HCT116 (cell line): ENCODE data around the gene PACS2. TPM values are rescaled to one million over a fixed set of nuclear protein-coding genes. Genes with fewer than 3 reads are reported as not detected.

Experiments used
- ATAC-seq: fragments of 200-7000 bp; cut with Tn5 transposase; 2 replicates; pipeline ENCODE4 v1.9.1; 2020; ENCODE audit warnings: mild to moderate bottlenecking, moderate library complexity
- BruUV-seq: library from RNA; stranded (reverse); fragments of 400-500 nt; replicated peaks from 2 replicates; lab custom pipeline; 2021; lab: Mats Ljungman, UMichigan
- CTCF ChIA-PET: fragments of 300-600 bp; sonication (Branson Sonifier 250); formaldehyde crosslinking; loops from one replicate; lab custom pipeline; 2021; ENCODE audit warnings: antibody characterized with exemption; lab: Charles Lee
- POLR2A ChIA-PET: fragments of 300-600, 350-600 bp; sonication (Branson Sonifier 250); formaldehyde crosslinking; loops from one replicate; lab custom pipeline; 2021; ENCODE audit warnings: antibody characterized with exemption; lab: Charles Lee
- RAD21 ChIA-PET, 2 experiments: fragments of 300-600 bp; sonication (Branson Sonifier 250); formaldehyde crosslinking; loops; one replicate each; lab custom pipeline; 2023; ENCODE audit warnings: low total read pairs in 2 of 2; ENCODE audit not compliant: uncharacterized antibody in 2 of 2, unreplicated experiment in 2 of 2, low non-redundant PET in 1 of 2; lab: Charles Lee
- DNase-seq: peaks from one replicate; pipeline ENCODE4 v3.0.0-alpha.2; 2010; ENCODE audit warnings: low read depth, low spot score
- H2AFZ ChIP-seq: fragments of 200-600 bp; shearing (Covaris generic), sonication (generic); 2 replicates; pipeline ENCODE4 v1.6.1; 2017; ENCODE audit warnings: low read depth, mixed run types, mixed read lengths, antibody characterized with exemption, low read length; ENCODE audit not compliant: poor library complexity, severe bottlenecking
- H3K27ac ChIP-seq: 2 replicates; pipeline ENCODE4 v1.5.1; 2012; ENCODE audit warnings: low read depth, low read length
- H3K27me3 ChIP-seq: fragments of 200-600 bp; sonication (generic); 2 replicates; pipeline ENCODE4 v1.6.1; 2016; ENCODE audit warnings: mixed run types, low read length, mixed read lengths; ENCODE audit not compliant: insufficient read depth
- H3K36me3 ChIP-seq, 2 experiments: fragments of 200-500 bp in 1 of 2; fragments of 200-600 bp in 1 of 2; sonication (Bioruptor generic) in 1 of 2; sonication (generic) in 1 of 2; 2 replicates each; pipeline versions ENCODE4 v1.5.1 to v1.6.1; 2014 to 2016; ENCODE audit warnings: low read length in 2 of 2, inconsistent platforms in 1 of 2, mixed read lengths in 1 of 2, mixed run types in 1 of 2; ENCODE audit not compliant: insufficient read depth in 2 of 2, control insufficient read depth in 1 of 2
- H3K4me1 ChIP-seq, 2 experiments: fragments of 200-600 bp in 1 of 2; sonication (generic) in 1 of 2; 2 replicates each; pipeline versions ENCODE4 v1.5.1 to v1.6.1; 2012 to 2017; ENCODE audit warnings: low read length in 2 of 2, inconsistent platforms in 1 of 2, mild to moderate bottlenecking in 1 of 2, mixed read lengths in 1 of 2, mixed run types in 1 of 2, moderate library complexity in 1 of 2; ENCODE audit not compliant: insufficient read depth in 2 of 2, control insufficient read depth in 1 of 2
- H3K4me2 ChIP-seq: fragments of 200-600 bp; sonication (generic); 2 replicates; pipeline ENCODE4 v1.6.1; 2017; ENCODE audit warnings: mixed run types, low read length, mixed read lengths
- H3K4me3 ChIP-seq, 2 experiments: fragments of 200-600 bp in 1 of 2; sonication (generic) in 1 of 2; replicated peaks in 1 of 2; 2 replicates each; pipeline ENCODE4 v1.5.1; 2011 to 2016; ENCODE audit warnings: low read length in 2 of 2, control low read depth in 1 of 2, low read depth in 1 of 2, mild to moderate bottlenecking in 1 of 2, mixed read lengths in 1 of 2, mixed run types in 1 of 2
- H3K79me2 ChIP-seq: fragments of 200-600 bp; sonication (generic); 2 replicates; pipeline ENCODE4 v1.6.1; 2017; ENCODE audit warnings: mild to moderate bottlenecking, mixed run types, low read length, moderate library complexity, mixed read lengths; ENCODE audit not compliant: insufficient read depth
- H3K9ac ChIP-seq: fragments of 200-600 bp; sonication (generic); 2 replicates; pipeline ENCODE4 v1.6.1; 2016; ENCODE audit warnings: low read length, mixed read lengths
- H3K9me2 ChIP-seq: fragments of 200-600 bp; sonication (generic), shearing (Covaris generic); 2 replicates; pipeline ENCODE4 v1.6.1; 2017; ENCODE audit warnings: mixed run types, mild to moderate bottlenecking, moderate library complexity; ENCODE audit not compliant: insufficient read depth
- H3K9me3 ChIP-seq, 2 experiments: fragments of 200-500 bp in 1 of 2; fragments of 200-600 bp in 1 of 2; sonication (Bioruptor generic) in 1 of 2; sonication (generic) in 1 of 2; 2 replicates each; pipeline ENCODE4 v1.6.1; 2014 to 2017; ENCODE audit warnings: low read length in 2 of 2, mixed read lengths in 2 of 2, inconsistent platforms in 1 of 2, low read depth in 1 of 2, mild to moderate bottlenecking in 1 of 2, mixed run types in 1 of 2, moderate library complexity in 1 of 2; ENCODE audit not compliant: control insufficient read depth in 1 of 2, insufficient read depth in 1 of 2
- H4K20me1 ChIP-seq: fragments of 200-600 bp; sonication (generic), shearing (Covaris generic); 2 replicates; pipeline ENCODE4 v1.6.1; 2017; ENCODE audit warnings: mixed run types, mild to moderate bottlenecking, moderate library complexity; ENCODE audit not compliant: insufficient read depth
- CBX3 ChIP-seq: IDR thresholded peaks from 2 replicates; pipeline ENCODE4 v1.6.1; 2012; ENCODE audit warnings: low read depth
- CEBPB ChIP-seq: IDR thresholded peaks from 2 replicates; pipeline ENCODE4 v1.6.1; 2012; ENCODE audit warnings: low read depth
- ELF1 ChIP-seq: IDR thresholded peaks from 2 replicates; pipeline ENCODE4 v1.6.1; 2012; ENCODE audit warnings: low read depth, borderline replicate concordance
- EZH2 ChIP-seq: fragments of 200-600 bp; sonication (generic); IDR thresholded peaks from 2 replicates; pipeline ENCODE4 v1.6.1; 2017; ENCODE audit warnings: antibody characterized with exemption, mixed run types
- JUND ChIP-seq: IDR thresholded peaks from 2 replicates; pipeline ENCODE4 v1.6.1; 2012
- POLR2AphosphoS5 ChIP-seq: IDR thresholded peaks from 2 replicates; pipeline ENCODE4 v1.6.1; 2011; ENCODE audit warnings: mild to moderate bottlenecking, low read depth, low read length, moderate library complexity
- SIN3A ChIP-seq: IDR thresholded peaks from 2 replicates; pipeline ENCODE4 v1.6.1; 2012; ENCODE audit warnings: low read depth
- SP1 ChIP-seq: IDR thresholded peaks from 2 replicates; pipeline ENCODE4 v1.6.1; 2012; ENCODE audit warnings: low read depth
- SRF ChIP-seq: IDR thresholded peaks from 2 replicates; pipeline ENCODE4 v1.6.1; 2012; ENCODE audit warnings: low read depth
- TCF7L2 ChIP-seq: IDR thresholded peaks from 2 replicates; pipeline ENCODE4 v1.7.0; 2011; ENCODE audit warnings: borderline replicate concordance, inconsistent platforms; ENCODE audit not compliant: insufficient read depth, insufficient read length; ENCODE audit errors: extremely low read depth
- ZNF274 ChIP-seq: fragments of 200-500 bp; sonication (Bioruptor generic); IDR thresholded peaks from 2 replicates; pipeline ENCODE4 v1.6.1; 2014; ENCODE audit warnings: mild to moderate bottlenecking, low read depth, low read length, inconsistent platforms
- intact Hi-C: fragments of 100-400 bp; cut with micrococcal nuclease; formaldehyde crosslinking; loops from 2 replicates; pipeline ENCODE4 v1.10.0; 2022
- total RNA-seq: library from RNA; stranded (reverse); gene quantifications from one replicate; pipeline ENCODE4 v1.2.1, GENCODE V29; 2021; ENCODE audit not compliant: unreplicated experiment
- TF ChIP-seq, protein P1 (sequence below): IDR thresholded peaks from 2 replicates; pipeline ENCODE4 v1.6.1; 2012

The PACS2 gene
- total RNA-seq, 1 experiment from 2014 or later, result 75.5 TPM

DNA sequence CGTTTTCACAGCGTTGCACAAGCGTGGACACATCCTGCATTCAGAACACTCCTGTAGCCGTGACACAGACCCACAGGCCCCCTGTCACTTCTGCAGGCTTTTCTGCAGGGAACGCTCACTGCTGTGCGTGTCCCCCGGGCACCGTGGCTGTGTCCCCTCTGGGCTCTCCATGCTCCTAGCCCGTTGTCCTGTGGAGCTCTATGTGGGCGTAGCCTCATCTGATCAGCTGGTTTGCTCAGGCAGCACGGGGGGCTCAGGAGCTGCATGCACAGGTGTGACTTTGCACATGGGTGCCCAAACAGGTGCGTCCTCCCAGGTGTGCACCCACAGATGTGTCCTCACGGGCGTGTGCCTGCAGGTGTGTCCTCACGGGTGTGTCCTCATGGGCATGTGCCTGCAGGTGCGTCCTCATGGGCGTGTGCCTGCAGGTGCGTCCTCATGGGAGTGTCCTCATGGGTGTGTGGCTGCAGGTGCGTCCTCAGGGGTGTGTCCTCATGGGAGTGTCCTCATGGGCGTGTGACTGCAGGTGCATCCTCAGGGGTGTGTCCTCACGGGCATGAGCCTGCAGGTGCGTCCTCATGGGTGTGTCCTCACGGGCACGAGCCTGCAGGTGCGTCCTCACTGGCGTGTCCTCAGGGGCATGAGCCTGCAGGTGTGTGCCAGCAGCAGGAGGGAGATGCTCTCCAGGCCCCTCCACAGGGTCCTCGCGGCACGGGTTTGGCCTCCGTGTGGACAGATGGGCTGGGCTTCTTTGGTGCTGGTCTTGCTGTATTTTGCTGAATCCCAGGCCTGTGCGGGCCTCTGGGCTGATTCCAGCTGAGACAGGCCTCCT is 122.6 kb downstream of the PACS2 start:
- Histone ChIP-seq H3K9ac (no peak overlapping the region), H3K4me2 (no peak overlapping the region), H3K4me1 (no peaks in the 10 kb centered on the region), H3K36me3 (peaks cover 8 to 10% of the 10 kb centered on the region in 2 experiments; a peak in 3 of 4 replicates), H4K20me1 (peaks cover 6% of the 10 kb centered on the region; the same call in 1 of the 2 replicates), H3K4me3 (no peak overlapping the region), H3K27ac (no peak overlapping the region), H3K27me3 (no peaks in the 10 kb centered on the region), H3K79me2 (peaks cover 80% of the 10 kb centered on the region), H3K9me3 (no peaks in the 10 kb centered on the region), H2AFZ (no peak overlapping the region), H3K9me2 (no peaks in the 10 kb centered on the region)
- peak; percentile 36 for ATAC-seq
- ChIA-PET POLR2A (no interaction called here), RAD21 (no interaction called here), CTCF (no interaction called here)
- intact Hi-C loops, result no loop called here
- no TSS peak for BruUV-seq
- no peak for DNase-seq
- TF ChIP-seq SP1 (no peak), TCF7L2 (no peak), CEBPB (no peak), ZNF274 (no peak), SIN3A (no peak), ELF1 (no peak), POLR2AphosphoS5 (no peak), CBX3 (no peak), EZH2 (no peak), SRF (no peak), JUND (no peak)
- TF ChIP-seq, protein P1, sequence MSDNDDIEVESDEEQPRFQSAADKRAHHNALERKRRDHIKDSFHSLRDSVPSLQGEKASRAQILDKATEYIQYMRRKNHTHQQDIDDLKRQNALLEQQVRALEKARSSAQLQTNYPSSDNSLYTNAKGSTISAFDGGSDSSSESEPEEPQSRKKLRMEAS, result no peak
